Body of pancreas (tissue), 4 donors: ENCODE measurements around the gene TAF1C.

Experiments
- CTCF ChIP-seq, 7 experiments: fragments of 450-650 bp in 4 of 7; fragments of 200-600 bp in 3 of 7; sonication (generic) in 3 of 7; IDR thresholded peaks; one replicate each; pipeline ENCODE4 v1.5.1; 2016 to 2019; ENCODE audit warnings: antibody characterized with exemption in 7 of 7
- POLR2A ChIP-seq, 3 donors: fragments of 450-650 bp; IDR thresholded peaks; one replicate each; pipeline ENCODE4 v1.6.1; 2016; ENCODE audit warnings: antibody characterized with exemption in 3 of 3, mild to moderate bottlenecking in 2 of 3

- TF ChIP-seq POLR2A (IDR thresholded peaks at IDR 0.05), result no peak
- no peak for TF ChIP-seq CTCF (IDR thresholded peaks at IDR 0.05)
Measured at GRCh38 chr16:84183572-84183875, 3.3 kb downstream of the TAF1C start.
